Karpas-422 (cell line): ENCODE results near the gene ABHD8. TPM values are rescaled to one million over a fixed set of nuclear protein-coding genes. Genes with fewer than 3 reads are reported as not detected.
A peak's percentile ranks its signal among the peaks of the same experiment; 100 is the strongest.

Source experiments
- DNase-seq: peaks from one replicate; pipeline ENCODE4 v3.0.0-alpha.2; 2015
- H2AFZ ChIP-seq: fragments of 200-600 bp; sonication (generic); 2 replicates; pipeline ENCODE4 v1.6.1; 2014; ENCODE audit warnings: antibody characterized with exemption, low read length, mixed read lengths
- H3K27ac ChIP-seq: fragments of 200-600 bp; sonication (generic); 2 replicates; pipeline ENCODE4 v1.5.1; 2014; ENCODE audit warnings: mild to moderate bottlenecking, low read length, moderate library complexity
- H3K27me3 ChIP-seq: fragments of 200-600 bp; sonication (generic); 2 replicates; pipeline ENCODE4 v1.6.1; 2014; ENCODE audit warnings: low read length, mixed read lengths
- H3K36me3 ChIP-seq: fragments of 200-600 bp; sonication (generic); 2 replicates; pipeline ENCODE4 v1.6.1; 2014; ENCODE audit warnings: low read length, mixed read lengths; ENCODE audit not compliant: insufficient read depth
- H3K4me1 ChIP-seq: fragments of 200-600 bp; sonication (generic); 2 replicates; pipeline ENCODE4 v1.6.1; 2014; ENCODE audit warnings: mild to moderate bottlenecking, low read length, mixed read lengths
- H3K4me2 ChIP-seq: fragments of 200-600 bp; sonication (generic); 2 replicates; pipeline ENCODE4 v1.6.1; 2014; ENCODE audit warnings: low read length, low read depth, mild to moderate bottlenecking; ENCODE audit not compliant: poor library complexity, severe bottlenecking
- H3K4me3 ChIP-seq: fragments of 200-600 bp; sonication (generic); 2 replicates; pipeline ENCODE4 v1.5.1; 2014; ENCODE audit warnings: mild to moderate bottlenecking, antibody characterized with exemption, low read length, mixed read lengths
- H3K79me2 ChIP-seq: fragments of 200-600 bp; sonication (generic); 2 replicates; pipeline ENCODE4 v1.6.1; 2014; ENCODE audit warnings: mild to moderate bottlenecking, low read length, mixed read lengths
- H3K9ac ChIP-seq: fragments of 200-600 bp; sonication (generic); 2 replicates; pipeline ENCODE4 v1.6.0; 2014; ENCODE audit warnings: low read length
- H3K9me2 ChIP-seq: fragments of 200-600 bp; sonication (generic), shearing (Covaris generic); replicated peaks from 2 replicates; pipeline ENCODE4 v1.6.0; 2014; ENCODE audit warnings: mild to moderate bottlenecking, low read length, moderate library complexity; ENCODE audit not compliant: insufficient read depth
- H3K9me3 ChIP-seq: fragments of 300-700, 200-600 bp; sonication (generic); 2 replicates; pipeline ENCODE4 v1.6.1; 2014; ENCODE audit warnings: low read length, mixed read lengths
- H4K20me1 ChIP-seq: fragments of 200-600 bp; sonication (generic); 2 replicates; pipeline ENCODE4 v1.6.1; 2014; ENCODE audit warnings: mild to moderate bottlenecking, antibody characterized with exemption, low read length, low read depth; ENCODE audit not compliant: insufficient read depth
- total RNA-seq: library from RNA; depleted of rRNA; stranded (reverse); fragments of >200 nt; shearing (Covaris generic); gene quantifications from 2 replicates; pipeline ENCODE4 v1.2.3, GENCODE V29; 2014; ENCODE audit warnings: low replicate concordance

Gene ABHD8
- total RNA-seq, 1 experiment from 2014 or later: 0.37 TPM

- H3K4me1 ChIP-seq: peaks cover 15% of the 10 kb centered on the region
- no peak overlapping the region for H3K27ac ChIP-seq
- H3K9me3 ChIP-seq: no peaks in the 10 kb centered on the region
- no peak for DNase-seq
- H3K9ac ChIP-seq: no peak overlapping the region
- H3K4me2 ChIP-seq: no peak overlapping the region
- no peaks in the 10 kb centered on the region for H3K79me2 ChIP-seq
- H3K9me2 ChIP-seq: no peaks in the 10 kb centered on the region
- no peak overlapping the region for H2AFZ ChIP-seq
- H3K36me3 ChIP-seq: no peaks in the 10 kb centered on the region
- no peaks in the 10 kb centered on the region for H4K20me1 ChIP-seq
- no peaks in the 10 kb centered on the region for H3K27me3 ChIP-seq
- H3K4me3 ChIP-seq: no peak overlapping the region
Observed at GRCh38 chr19:17330262-17331044, 27.2 kb upstream of the ABHD8 start.

- H3K9ac ChIP-seq: no peak overlapping the region
- no peak overlapping the region for H3K27ac ChIP-seq
- no peaks in the 10 kb centered on the region for H4K20me1 ChIP-seq
- H3K4me3 ChIP-seq: no peak overlapping the region
- H3K4me1 ChIP-seq: peaks cover 8% of the 10 kb centered on the region
- no peaks in the 10 kb centered on the region for H3K9me2 ChIP-seq
- H3K79me2 ChIP-seq: no peaks in the 10 kb centered on the region
- no peak overlapping the region for H3K4me2 ChIP-seq
- H3K36me3 ChIP-seq: no peaks in the 10 kb centered on the region
- no peak overlapping the region for H2AFZ ChIP-seq
- no peaks in the 10 kb centered on the region for H3K9me3 ChIP-seq
- H3K27me3 ChIP-seq: no peaks in the 10 kb centered on the region
- no peak for DNase-seq
Observed at GRCh38 chr19:17329366-17330261, 26.4 kb upstream of the ABHD8 start.

GRCh38 chr19:17328517-17329365 is 25.5 kb upstream of the ABHD8 start:
- no peaks in the 10 kb centered on the region for H3K9me3 ChIP-seq
- H3K9me2 ChIP-seq: no peaks in the 10 kb centered on the region
- no peaks in the 10 kb centered on the region for H3K36me3 ChIP-seq
- no peak overlapping the region for H3K4me3 ChIP-seq
- H2AFZ ChIP-seq: no peak overlapping the region
- no peaks in the 10 kb centered on the region; the same call in 1 of the 2 replicates for H3K4me1 ChIP-seq
- no peaks in the 10 kb centered on the region for H3K27me3 ChIP-seq
- no peak overlapping the region for H3K9ac ChIP-seq
- H3K79me2 ChIP-seq: no peaks in the 10 kb centered on the region
- no peaks in the 10 kb centered on the region for H4K20me1 ChIP-seq
- peak overlapping the region; percentile 13 for H3K4me2 ChIP-seq
- H3K27ac ChIP-seq: no peak overlapping the region
- no peak for DNase-seq

- H3K4me1 ChIP-seq: no peaks in the 10 kb centered on the region
- no peaks in the 10 kb centered on the region for H3K9me3 ChIP-seq
- H2AFZ ChIP-seq: no peak overlapping the region
- no peaks in the 10 kb centered on the region for H4K20me1 ChIP-seq
- H3K9me2 ChIP-seq: no peaks in the 10 kb centered on the region
- H3K4me2 ChIP-seq: peak overlapping the region; percentile 13
- no peaks in the 10 kb centered on the region for H3K27me3 ChIP-seq
- no peak overlapping the region for H3K9ac ChIP-seq
- no peak overlapping the region for H3K4me3 ChIP-seq
- no peaks in the 10 kb centered on the region for H3K79me2 ChIP-seq
- peak; percentile 78 for DNase-seq
- H3K27ac ChIP-seq: no peak overlapping the region
- H3K36me3 ChIP-seq: no peaks in the 10 kb centered on the region
Observed at GRCh38 chr19:17327654-17328516, 24.7 kb upstream of the ABHD8 start.

- no peaks in the 10 kb centered on the region for H3K79me2 ChIP-seq
- no peak overlapping the region for H3K27ac ChIP-seq
- no peaks in the 10 kb centered on the region for H3K36me3 ChIP-seq
- H3K4me3 ChIP-seq: no peak overlapping the region
- H3K4me2 ChIP-seq: no peak overlapping the region
- no peaks in the 10 kb centered on the region for H3K27me3 ChIP-seq
- H3K4me1 ChIP-seq: no peaks in the 10 kb centered on the region
- no peaks in the 10 kb centered on the region for H3K9me2 ChIP-seq
- H2AFZ ChIP-seq: no peak overlapping the region
- H3K9ac ChIP-seq: no peak overlapping the region
- H4K20me1 ChIP-seq: no peaks in the 10 kb centered on the region
- no peak for DNase-seq
- no peaks in the 10 kb centered on the region for H3K9me3 ChIP-seq
Observed at GRCh38 chr19:17327068-17327653, 23.9 kb upstream of the ABHD8 start.

GRCh38 chr19:17326595-17326966 is 23.4 kb upstream of the ABHD8 start:
- Histone ChIP-seq H3K4me3 (no peak overlapping the region), H3K79me2 (no peaks in the 10 kb centered on the region), H3K9me3 (no peaks in the 10 kb centered on the region), H3K27me3 (no peaks in the 10 kb centered on the region), H3K36me3 (no peaks in the 10 kb centered on the region), H4K20me1 (no peaks in the 10 kb centered on the region), H3K4me2 (no peak overlapping the region), H3K4me1 (no peaks in the 10 kb centered on the region), H2AFZ (no peak overlapping the region), H3K9me2 (no peaks in the 10 kb centered on the region), H3K27ac (no peak overlapping the region), H3K9ac (no peak overlapping the region)
- DNase-seq: no peak

- H4K20me1 ChIP-seq: no peaks in the 10 kb centered on the region
Observed at GRCh38 chr19:17325881-17326594, 22.8 kb upstream of the ABHD8 start.

More at GRCh38 chr19:17325881-17326594, 22.8 kb upstream of the ABHD8 start:
- Histone ChIP-seq H2AFZ (no peak overlapping the region), H3K4me2 (no peak overlapping the region), H3K27ac (no peak overlapping the region), H3K36me3 (no peaks in the 10 kb centered on the region), H3K9me2 (no peaks in the 10 kb centered on the region), H3K9ac (no peak overlapping the region), H3K4me1 (no peaks in the 10 kb centered on the region), H3K9me3 (no peaks in the 10 kb centered on the region), H3K4me3 (no peak overlapping the region), H3K79me2 (no peaks in the 10 kb centered on the region), H3K27me3 (no peaks in the 10 kb centered on the region)
- no peak for DNase-seq
